GM19395 (cell line): ENCODE results near the gene RNF182.
"Not testable (repeated sequence)": the region's sequence is repeated elsewhere in the genome, so short reads cannot be mapped to it uniquely, and the experiment has no call there.

Experiments
- ATAC-seq: cut with Tn5 transposase; IDR thresholded peaks from one replicate; pipeline ENCODE4 v1.9.1; 2021; ENCODE audit warnings: mild to moderate bottlenecking, moderate library complexity; ENCODE audit not compliant: unreplicated experiment

Gene RNF182

GRCh38 chr6:13924949-13925881 is at the start of gene RNF182:
Gene RNF182 (plus strand): TSS chr6:13924952. CDS start chr6:13977120, 52,168 bp downstream.
- no peak for ATAC-seq

GRCh38 chr6:13877051-13877450 is 47.7 kb upstream of the RNF182 start:
- ATAC-seq: no peak

GRCh38 chr6:13880061-13880663 is 44.6 kb upstream of the RNF182 start:
- not testable (repeated sequence) for ATAC-seq

- ATAC-seq: no peak
Observed at GRCh38 chr6:13881621-13882165, 43.1 kb upstream of the RNF182 start.

- no peak for ATAC-seq
Observed at GRCh38 chr6:13883966-13884365, 40.8 kb upstream of the RNF182 start.

- ATAC-seq: no peak
Observed at GRCh38 chr6:13884397-13884796, 40.4 kb upstream of the RNF182 start.

- no peak for ATAC-seq
Observed at GRCh38 chr6:13885601-13886000, 39.2 kb upstream of the RNF182 start.

GRCh38 chr6:13886949-13887348 is 37.8 kb upstream of the RNF182 start:
- no peak for ATAC-seq

- no peak for ATAC-seq
Observed at GRCh38 chr6:13892017-13892645, 32.6 kb upstream of the RNF182 start.

GRCh38 chr6:13902922-13903321 is 21.8 kb upstream of the RNF182 start:
- ATAC-seq: no peak

- ATAC-seq: no peak
Observed at GRCh38 chr6:13903364-13903763, 21.4 kb upstream of the RNF182 start.

- no peak for ATAC-seq
Observed at GRCh38 chr6:13907001-13907350, 17.8 kb upstream of the RNF182 start.

- ATAC-seq: no peak
Observed at GRCh38 chr6:13907614-13908215, 17.0 kb upstream of the RNF182 start.

GRCh38 chr6:13908955-13909381 is 15.8 kb upstream of the RNF182 start:
- no peak for ATAC-seq

- ATAC-seq: no peak
Observed at GRCh38 chr6:13910443-13910842, 14.3 kb upstream of the RNF182 start.

- ATAC-seq: no peak
Observed at GRCh38 chr6:13911337-13911736, 13.4 kb upstream of the RNF182 start.

GRCh38 chr6:13913226-13914001 is 11.3 kb upstream of the RNF182 start:
- ATAC-seq: no peak

- no peak for ATAC-seq
Observed at GRCh38 chr6:13914351-13914750, 10.4 kb upstream of the RNF182 start.

- ATAC-seq: no peak
Observed at GRCh38 chr6:13915561-13916229, 9.1 kb upstream of the RNF182 start.
